Dedifferentiated amniotic fluid mesenchymal stem cell (primary cell): Measurements from ENCODE around the gene SPAG6.
"Not testable (repeated sequence)": the region's sequence is repeated elsewhere in the genome, so short reads cannot be mapped to it uniquely, and the experiment has no call there.

Experiments used
- DNase-seq: peaks from one replicate; pipeline ENCODE4 v3.0.0-alpha.2; 2016; ENCODE audit errors: extremely low spot score

Gene SPAG6

DNA sequence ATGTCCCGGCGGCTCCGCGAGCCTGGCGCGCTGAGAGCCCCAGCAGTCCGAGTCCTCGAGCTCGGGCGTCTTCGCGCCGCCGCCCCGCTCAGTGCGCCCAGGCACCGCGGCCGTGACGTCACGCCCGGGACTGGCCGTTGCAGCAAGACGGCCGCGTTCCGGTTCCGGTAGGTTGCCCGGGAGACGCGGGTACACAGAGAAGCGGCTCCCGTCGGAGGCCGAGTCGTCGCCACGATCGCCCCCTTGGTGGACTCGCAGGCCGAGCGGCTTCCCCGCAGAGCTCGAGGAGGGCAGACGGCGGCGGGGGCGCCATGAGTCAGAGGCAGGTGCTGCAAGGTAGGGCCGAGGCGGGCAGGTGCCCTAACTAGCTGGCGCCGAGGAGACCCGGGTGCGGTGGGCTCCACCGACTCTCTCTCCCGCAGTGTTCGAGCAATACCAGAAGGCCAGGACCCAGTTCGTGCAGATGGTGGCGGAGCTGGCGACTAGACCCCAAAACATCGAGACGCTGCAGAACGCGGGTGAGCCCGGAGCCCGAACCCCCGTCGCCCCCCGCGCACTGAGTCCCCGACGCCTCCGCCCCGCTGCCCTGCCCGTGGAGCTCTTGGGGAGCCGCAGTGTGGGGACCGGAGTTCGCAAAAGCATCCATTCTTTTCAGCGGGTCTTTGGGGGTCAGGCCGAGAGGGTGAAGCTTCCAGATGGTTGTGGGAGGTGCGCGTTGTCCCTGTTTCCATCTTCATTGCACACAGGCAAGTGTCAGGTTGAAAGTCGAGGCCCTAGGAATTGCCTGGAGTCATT is at the start of gene SPAG6:
SPAG6 (plus strand) TSS at position 196 of the 795 bp plus-strand sequence; CDS start at position 312, 116 bp downstream.
- DNase-seq = no peak

GRCh38 chr10:22301193-22301592 is 44.1 kb upstream of the SPAG6 start:
- no peak for DNase-seq

DNA sequence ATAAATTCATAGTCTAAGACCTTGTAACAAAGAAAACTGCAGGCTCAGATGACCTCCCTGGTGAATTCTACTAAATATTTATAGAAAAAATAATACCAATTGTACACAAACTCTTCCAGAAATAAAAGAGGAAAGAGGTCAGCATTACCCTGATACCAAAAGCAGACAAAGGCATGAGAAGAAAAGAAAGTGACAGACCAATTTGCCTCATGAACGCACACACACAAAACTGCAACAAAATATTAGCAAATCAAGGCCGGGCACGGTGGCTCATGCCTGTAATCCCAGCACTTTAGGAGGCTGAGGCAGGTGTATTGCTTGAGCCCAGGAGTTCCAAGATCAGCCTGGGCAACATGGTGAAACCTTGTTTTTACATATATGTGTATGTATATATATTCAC is 41.8 kb upstream of the SPAG6 start:
- no peak for DNase-seq

GRCh38 chr10:22305721-22306120 is 39.6 kb upstream of the SPAG6 start:
- DNase-seq = no peak

GRCh38 chr10:22308390-22308789 is 36.9 kb upstream of the SPAG6 start:
- DNase-seq = peak; percentile 29

DNA sequence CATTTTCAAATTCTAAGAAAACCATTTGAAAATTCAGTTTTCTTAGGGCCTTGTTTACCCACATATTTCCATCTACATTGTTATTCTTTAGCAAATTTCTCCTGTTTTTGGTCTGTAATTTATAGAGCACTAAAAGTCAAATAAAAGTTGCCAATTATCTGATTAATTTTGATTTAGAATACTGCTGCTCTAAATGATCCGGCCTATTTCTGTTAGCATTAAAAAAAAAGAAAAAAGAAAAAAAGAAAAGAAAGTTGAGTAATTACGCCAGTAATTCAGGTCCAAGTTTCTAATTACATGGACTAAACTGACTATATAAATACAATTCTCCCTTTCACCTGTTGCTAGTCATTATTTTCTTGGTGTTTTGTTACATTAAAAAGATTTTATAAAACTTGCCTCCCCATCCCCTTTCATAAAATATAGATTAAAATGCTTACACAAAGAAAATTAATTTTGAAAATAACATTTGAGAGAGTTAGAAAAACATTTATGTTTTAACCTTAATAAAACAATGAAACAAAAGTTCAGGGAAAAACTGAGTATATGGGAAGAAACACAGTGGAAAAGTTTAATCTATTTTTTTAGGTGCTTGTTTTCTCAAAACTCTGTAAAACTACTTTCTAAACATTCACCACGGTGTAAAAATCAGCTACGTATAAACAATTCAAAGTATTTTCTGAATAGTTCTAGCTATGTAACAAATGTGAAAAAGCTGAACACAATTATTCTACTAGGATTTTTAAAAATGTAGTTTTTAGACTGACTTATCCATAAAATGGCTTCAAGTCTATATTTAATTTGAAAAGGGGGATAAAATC is 35.9 kb upstream of the SPAG6 start:
- DNase-seq = no peak

- not testable (repeated sequence) for DNase-seq
These were observed 35.3 kb upstream of the SPAG6 start for GRCh38 chr10:22310012-22310411.

- no peak for DNase-seq
These were observed 34.4 kb upstream of the SPAG6 start for GRCh38 chr10:22310928-22311327.

GRCh38 chr10:22314852-22315251 is 30.4 kb upstream of the SPAG6 start:
- DNase-seq = no peak

- no peak for DNase-seq
These were observed 29.6 kb upstream of the SPAG6 start for GRCh38 chr10:22315455-22316285.

GRCh38 chr10:22316286-22317075 is 28.8 kb upstream of the SPAG6 start, which contains the start of gene COMMD3:
TSS of gene COMMD3 (plus strand) at chr10:22316388. CDS start at chr10:22316418, 30 bp downstream.
- DNase-seq = peak; percentile 86

- DNase-seq = no peak
These were observed 28.3 kb upstream of the SPAG6 start for GRCh38 chr10:22317076-22317370.

- no peak for DNase-seq
These were observed 27.3 kb upstream of the SPAG6 start for GRCh38 chr10:22317771-22318565.

DNA sequence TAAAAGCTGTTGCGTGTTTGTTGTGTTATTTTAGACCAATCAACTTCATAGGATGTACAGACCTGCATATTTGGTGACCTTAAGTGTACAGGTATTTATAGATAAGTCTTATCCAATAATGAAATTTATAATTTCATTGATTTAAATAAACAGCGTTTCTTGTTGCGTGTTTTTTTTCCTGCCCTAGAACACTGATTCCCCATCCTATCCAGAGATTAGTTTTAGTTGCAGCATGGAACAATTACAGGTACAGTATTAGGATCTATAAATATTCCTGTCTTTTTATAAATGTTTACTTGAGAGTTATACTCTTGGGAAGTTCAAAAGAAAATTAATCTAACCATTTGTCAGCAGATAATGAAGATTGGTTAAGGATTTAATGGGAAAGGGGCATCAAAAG is 26.5 kb upstream of the SPAG6 start:
- DNase-seq = no peak

DNA sequence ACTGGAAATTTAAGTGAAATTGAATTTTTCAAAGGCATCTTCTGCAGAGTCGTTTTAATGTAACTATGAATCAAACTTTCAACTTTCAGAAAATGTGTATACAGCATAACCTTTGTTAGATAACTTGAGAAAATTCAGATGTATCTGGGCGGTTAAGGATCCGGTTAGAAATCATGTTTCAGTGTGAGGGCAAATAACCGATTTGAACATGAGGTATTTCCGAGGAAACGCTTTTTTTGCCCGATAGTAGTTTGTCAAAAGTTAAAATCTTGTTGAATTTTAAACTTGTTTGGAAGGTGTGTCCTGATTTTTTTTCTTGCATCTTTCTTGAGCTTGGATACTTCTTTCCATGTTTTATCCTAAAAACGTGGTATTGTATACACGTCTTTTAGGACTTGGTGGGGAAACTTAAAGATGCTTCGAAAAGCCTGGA is 25.7 kb upstream of the SPAG6 start:
- DNase-seq = no peak

DNA sequence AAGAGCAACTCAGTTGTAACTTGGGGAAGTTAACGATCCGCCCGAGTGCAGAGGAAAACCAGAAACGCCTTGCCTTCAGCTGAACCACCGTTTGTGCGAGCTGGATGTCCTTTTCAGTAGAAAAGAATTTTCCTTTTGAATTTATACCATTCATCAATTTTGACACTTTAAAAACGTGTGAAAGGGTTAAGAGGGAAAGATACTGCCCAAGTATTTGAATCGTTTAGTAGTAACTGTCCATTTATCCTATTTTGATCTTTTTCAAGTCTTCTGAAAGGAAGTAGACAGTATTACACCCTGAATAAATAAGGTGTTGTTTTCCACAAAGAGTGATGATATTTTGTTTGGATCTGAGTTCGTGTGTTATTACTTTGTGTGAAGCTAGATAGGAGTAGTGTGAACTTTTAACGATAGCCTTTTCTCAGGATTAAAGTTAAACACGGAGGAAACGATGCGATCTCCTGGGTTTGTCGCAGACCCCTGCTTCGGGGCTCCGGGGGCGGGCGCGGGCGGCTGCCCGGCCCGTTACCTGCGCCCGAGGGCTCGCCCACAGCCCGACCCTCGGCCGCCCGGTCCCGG is 25.2 kb upstream of the SPAG6 start:
- no peak for DNase-seq

DNA sequence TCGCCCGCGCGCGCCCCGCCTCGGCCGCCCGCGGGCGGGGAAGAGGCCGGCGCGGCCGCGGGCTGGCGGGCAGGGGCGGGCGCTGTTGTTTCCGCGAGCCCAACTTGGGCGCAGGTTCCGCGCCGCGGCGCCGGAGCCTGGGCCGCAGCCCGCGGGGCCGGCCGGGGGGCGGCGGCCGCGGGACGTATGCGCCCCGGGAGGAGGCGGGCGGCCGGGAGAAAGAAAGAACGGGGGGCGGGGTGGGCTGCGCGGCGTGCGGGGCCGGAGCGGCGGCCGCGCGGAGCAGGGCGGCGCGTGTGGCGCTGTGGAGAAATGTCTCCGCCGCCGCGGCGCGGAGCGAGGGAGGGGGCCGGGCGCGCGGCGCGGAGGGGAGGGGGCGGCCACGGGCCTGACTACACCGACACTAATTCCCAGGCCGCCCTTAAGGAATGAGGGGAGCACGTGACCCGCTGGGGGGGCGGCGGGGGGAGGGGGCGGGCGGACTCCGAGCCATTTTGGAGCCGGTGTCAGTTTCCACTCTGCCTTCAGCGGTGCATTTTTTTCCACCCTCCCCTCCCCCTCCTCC is 24.6 kb upstream of the SPAG6 start, which contains the start of gene BMI1:
BMI1 (plus strand) TSS at position 509 of the 565 bp plus-strand sequence. CDS start 5,351 bp downstream, outside the sequence.
- DNase-seq = peak; percentile 66

- peak; percentile 56 for DNase-seq
These were observed 24.0 kb upstream of the SPAG6 start for GRCh38 chr10:22321156-22321923.
